ENCODE data around the gene B3GNT9.

Gene B3GNT9

DNA sequence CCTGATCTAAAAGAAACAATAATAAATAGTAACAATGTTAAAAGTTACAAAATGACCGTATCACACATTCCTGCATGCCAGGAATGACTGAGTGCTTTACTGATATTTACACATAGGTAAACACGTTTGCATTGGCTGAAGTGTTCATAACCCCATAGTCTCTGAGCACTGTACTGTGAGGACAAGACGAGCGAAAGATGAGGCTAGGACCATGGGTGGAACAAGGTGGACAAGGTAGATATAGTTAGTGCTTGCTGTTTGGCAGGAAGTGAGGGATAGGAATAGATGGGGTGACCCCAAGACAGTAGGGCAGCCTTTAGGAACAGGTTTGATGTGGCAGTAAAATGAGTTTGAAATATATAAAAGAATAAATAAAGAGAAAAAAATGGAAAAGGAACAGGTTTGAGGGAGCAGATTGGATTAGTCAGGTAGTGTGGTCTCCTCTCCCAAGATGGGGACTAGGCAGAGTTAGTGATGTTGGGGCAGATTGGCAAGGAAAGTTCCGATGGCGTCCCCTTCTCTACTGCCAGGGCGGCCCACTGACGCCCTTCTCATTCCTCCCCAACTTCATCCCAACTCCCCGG is 40.7 kb upstream of the B3GNT9 start:
- TF ChIP-seq, protein P1, sequence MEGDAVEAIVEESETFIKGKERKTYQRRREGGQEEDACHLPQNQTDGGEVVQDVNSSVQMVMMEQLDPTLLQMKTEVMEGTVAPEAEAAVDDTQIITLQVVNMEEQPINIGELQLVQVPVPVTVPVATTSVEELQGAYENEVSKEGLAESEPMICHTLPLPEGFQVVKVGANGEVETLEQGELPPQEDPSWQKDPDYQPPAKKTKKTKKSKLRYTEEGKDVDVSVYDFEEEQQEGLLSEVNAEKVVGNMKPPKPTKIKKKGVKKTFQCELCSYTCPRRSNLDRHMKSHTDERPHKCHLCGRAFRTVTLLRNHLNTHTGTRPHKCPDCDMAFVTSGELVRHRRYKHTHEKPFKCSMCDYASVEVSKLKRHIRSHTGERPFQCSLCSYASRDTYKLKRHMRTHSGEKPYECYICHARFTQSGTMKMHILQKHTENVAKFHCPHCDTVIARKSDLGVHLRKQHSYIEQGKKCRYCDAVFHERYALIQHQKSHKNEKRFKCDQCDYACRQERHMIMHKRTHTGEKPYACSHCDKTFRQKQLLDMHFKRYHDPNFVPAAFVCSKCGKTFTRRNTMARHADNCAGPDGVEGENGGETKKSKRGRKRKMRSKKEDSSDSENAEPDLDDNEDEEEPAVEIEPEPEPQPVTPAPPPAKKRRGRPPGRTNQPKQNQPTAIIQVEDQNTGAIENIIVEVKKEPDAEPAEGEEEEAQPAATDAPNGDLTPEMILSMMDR (IDR thresholded peaks at IDR 0.05; ENCODE audit: low read length, missing control alignments) = no peak
- H3K4me3 ChIP-seq (replicated peaks; ENCODE audit: low read depth, low read length) = peak overlapping the region; percentile 97
- no peak for DNase-seq (ENCODE audit: low read depth)

DNA sequence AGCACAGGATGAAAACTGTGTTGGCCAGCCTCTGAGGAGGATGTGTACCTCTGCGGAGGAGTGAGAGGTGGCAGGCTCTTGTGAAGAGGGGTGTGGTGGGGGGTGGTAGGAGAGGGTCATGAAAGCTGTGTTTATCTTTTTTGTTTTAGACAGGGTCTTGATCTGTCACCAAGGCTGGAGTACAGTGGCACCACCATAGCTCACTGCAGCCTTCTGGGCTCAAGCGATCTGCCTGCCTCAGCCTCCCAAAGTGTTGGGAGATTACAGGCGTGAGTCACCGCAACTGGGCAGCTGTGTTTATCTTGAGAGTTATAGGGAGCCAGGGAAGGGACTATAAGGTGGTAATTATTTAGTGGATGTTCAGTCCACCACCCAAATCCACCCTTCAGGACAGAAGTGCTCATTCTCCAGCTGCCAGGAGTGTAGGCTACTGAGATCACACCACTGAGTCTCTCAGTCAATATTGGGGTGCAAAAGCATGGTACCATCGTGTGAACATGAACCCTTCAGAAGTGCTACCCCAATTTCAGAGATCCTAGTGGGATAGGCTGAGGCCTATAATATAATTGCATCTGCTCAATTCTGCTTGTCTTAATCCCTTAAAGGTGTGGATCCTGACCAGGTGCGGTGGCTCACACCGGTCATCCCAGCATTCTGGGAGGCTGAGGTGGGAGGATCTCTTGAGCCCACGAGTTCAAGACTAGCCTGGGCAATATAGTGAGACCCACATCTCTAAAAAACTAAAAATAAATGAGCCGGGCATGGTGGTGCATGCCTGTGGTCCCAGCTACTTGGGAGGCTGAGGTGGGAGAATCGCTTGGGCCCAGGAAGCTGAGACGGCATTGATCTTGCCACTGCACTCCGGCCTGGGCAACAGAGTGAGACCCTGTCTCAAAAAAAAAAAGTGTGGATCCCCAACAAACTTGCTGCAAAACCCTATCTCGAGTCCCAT is 39.9 kb upstream of the B3GNT9 start:
- H3K4me3 ChIP-seq (replicated peaks; ENCODE audit: low read depth, low read length) = no peak overlapping the region
- DNase-seq (ENCODE audit: low read depth) = peak; percentile 29
- TF ChIP-seq, protein P1 (IDR thresholded peaks at IDR 0.05; ENCODE audit: low read length, missing control alignments) = no peak

DNA sequence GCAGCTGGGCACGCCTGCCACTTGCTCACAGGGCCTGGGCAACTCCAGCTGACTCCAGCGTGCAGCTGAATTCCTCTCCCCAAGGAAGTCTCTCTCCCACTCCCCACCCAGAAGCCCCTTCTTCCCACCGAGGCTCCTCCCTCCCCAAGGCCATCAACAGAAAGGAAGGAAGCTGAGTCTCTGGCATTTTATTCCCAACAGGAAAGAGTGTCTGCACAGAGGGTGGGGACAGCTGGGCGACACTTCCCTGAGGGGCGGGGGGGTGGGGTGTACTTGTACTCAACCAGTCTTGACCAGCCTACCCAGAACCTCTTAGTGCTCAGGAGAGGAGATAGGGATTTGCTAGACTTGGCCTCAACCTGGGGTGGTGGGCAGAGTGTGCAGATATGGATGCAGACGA is 39.2 kb upstream of the B3GNT9 start, which contains the start of gene EXOC3L1:
Gene EXOC3L1 (minus strand): TSS at position 96 of the 400 bp plus-strand sequence. CDS start 460 bp downstream, outside the sequence.
- TF ChIP-seq, protein P1 (IDR thresholded peaks at IDR 0.05; ENCODE audit: low read length, missing control alignments) = no peak
- no peak for DNase-seq (ENCODE audit: low read depth)
- no peak within 1 kb of the TSS for H3K4me3 ChIP-seq (replicated peaks; ENCODE audit: low read depth, low read length)

DNA sequence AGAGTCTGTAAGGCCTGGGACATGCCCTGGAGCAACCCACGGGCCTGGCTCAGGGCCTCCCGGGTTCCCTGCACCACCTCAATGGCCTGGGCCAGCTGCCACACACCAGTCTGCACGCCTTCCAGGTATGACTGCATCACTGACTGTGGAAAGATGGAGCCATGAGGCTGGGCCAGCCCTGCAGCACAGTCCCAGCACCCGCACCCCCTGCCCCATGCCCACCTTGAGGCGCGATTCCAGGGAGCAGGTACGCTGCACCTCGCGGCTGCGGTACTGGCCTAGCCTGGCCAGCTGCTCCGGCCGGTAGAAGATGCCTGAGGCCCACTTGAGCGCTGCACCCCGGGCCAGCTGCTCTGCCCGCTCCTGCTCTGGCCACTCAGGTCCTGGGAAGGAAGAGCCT is 38.0 kb upstream of the B3GNT9 start:
- no peak for DNase-seq (ENCODE audit: low read depth)
- H3K4me3 ChIP-seq (replicated peaks; ENCODE audit: low read depth, low read length) = no peak overlapping the region
- TF ChIP-seq, protein P1 (IDR thresholded peaks at IDR 0.05; ENCODE audit: low read length, missing control alignments) = no peak

DNA sequence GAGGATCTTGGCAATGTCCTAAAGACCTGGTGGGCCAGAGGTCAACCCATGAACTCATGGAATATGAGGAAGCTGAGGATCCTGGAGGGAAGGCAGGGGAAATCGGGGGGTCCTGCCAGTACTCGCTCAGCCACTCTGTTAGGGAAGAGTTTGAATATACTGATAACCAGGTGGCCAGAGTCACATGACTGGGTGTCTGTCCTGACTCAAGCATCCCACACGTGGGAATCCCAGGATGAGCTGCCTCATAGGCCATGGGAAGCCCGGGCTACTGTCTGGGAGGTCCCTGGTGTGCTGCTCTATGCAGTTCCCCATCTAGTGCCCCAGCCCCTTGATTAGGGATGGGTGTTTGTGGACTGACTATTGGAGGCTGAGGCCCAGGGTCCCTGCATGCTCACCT is 37.5 kb upstream of the B3GNT9 start:
- no peak for DNase-seq (ENCODE audit: low read depth)
- TF ChIP-seq, protein P1 (IDR thresholded peaks at IDR 0.05; ENCODE audit: low read length, missing control alignments) = no peak
- H3K4me3 ChIP-seq (replicated peaks; ENCODE audit: low read depth, low read length) = no peak overlapping the region

DNA sequence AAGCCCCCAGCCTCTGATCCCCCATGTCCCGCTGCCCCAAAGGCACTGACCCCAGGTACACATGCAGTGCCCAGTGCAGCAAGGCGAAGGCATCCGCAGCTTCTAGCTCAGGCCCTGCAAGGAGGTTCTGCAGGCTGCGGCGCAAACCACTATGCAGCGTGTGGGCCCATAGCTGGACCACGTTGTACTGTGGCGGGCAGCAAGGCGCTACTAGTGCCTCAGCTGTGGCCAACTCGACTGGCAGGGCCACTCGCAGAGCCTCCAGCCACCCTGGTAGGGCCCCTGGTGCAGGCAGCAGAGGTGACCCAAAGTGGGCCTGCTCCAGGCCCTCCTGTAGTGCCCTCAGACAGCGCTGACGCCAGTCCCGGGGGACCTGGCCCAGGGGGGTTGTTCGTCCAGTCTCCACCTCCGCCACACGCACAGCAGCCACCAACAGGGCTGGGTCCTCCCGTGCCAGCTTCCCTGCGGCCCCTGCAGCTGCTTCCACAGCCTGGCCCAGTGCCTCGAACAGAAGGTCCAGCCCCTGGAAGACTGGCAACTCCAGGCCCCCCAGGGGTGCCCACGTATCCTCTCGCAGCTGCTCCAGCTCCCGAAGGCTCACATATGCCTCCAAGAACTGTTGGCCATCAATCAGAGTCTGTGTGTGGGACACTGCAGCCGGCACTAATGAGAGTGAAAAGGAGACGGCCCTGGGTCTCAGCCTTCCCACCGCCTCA is 36.5 kb upstream of the B3GNT9 start:
- DNase-seq (ENCODE audit: low read depth) = no peak
- H3K4me3 ChIP-seq (replicated peaks; ENCODE audit: low read depth, low read length) = no peak overlapping the region
- TF ChIP-seq, protein P1 (IDR thresholded peaks at IDR 0.05; ENCODE audit: low read length, missing control alignments) = no peak

Measured in fibroblast of pulmonary artery (primary cell).